T-helper 1 cell treated with Interleukin-12 subunit alpha and Interleukin-12 subunit beta and Interleukin-4 antibody, amounts not matched to agents 30 ng/mL and 1 ng/mL, for 36 hours (primary cell): ENCODE results near the gene ZNF451. TPM values are rescaled to one million over a fixed set of nuclear protein-coding genes. Genes with fewer than 3 reads are reported as not detected.

ENCODE experiments used
- intact Hi-C: fragments of 100-400 bp; cut with micrococcal nuclease; formaldehyde crosslinking; loops from one replicate; pipeline ENCODE4 v1.15.1; 2024
- total RNA-seq: library from RNA; stranded (reverse); gene quantifications from 2 replicates; pipeline ENCODE4 v1.2.3, GENCODE V29; 2022

ZNF451 gene
- total RNA-seq, 1 donor from 2014 or later: 80.2 TPM

- intact Hi-C loops: no loop called here
These were observed 105.5 kb downstream of the ZNF451 start for GRCh38 chr6:57195457-57195856.

- intact Hi-C loops: no loop called here
These were observed 109.1 kb downstream of the ZNF451 start for GRCh38 chr6:57198926-57199636.

GRCh38 chr6:57201718-57202117 lies 111.7 kb downstream of the ZNF451 start:
- intact Hi-C loops: no loop called here

- intact Hi-C loops: no loop called here
These were observed 115.8 kb downstream of the ZNF451 start for GRCh38 chr6:57205550-57206328.

- intact Hi-C loops: no loop called here
These were observed 117.2 kb downstream of the ZNF451 start for GRCh38 chr6:57207141-57207540.

GRCh38 chr6:57207872-57208271 lies 117.9 kb downstream of the ZNF451 start:
- intact Hi-C loops: no loop called here

GRCh38 chr6:57209030-57209429 lies 119.0 kb downstream of the ZNF451 start:
- intact Hi-C loops: no loop called here

GRCh38 chr6:57210060-57210459 lies 120.1 kb downstream of the ZNF451 start:
- intact Hi-C loops: no loop called here

- intact Hi-C loops: no loop called here
These were observed 125.3 kb downstream of the ZNF451 start for GRCh38 chr6:57215260-57215659.

GRCh38 chr6:57216235-57217101 lies 126.5 kb downstream of the ZNF451 start:
- intact Hi-C loops: no loop called here

- intact Hi-C loops: no loop called here
These were observed 127.3 kb downstream of the ZNF451 start for GRCh38 chr6:57217270-57217669.

Other genes starting within 250 kb of the ZNF451 start
- gene BEND6, start 135.1 kb upstream of the ZNF451 start, total RNA-seq: not detected in 2 replicates
- gene KIAA1586, start 43.5 kb upstream of the ZNF451 start, total RNA-seq: 14.9 and 15.6 TPM in 2 replicates
- gene BAG2, start 82.1 kb downstream of the ZNF451 start, total RNA-seq: 8.4 and 8.8 TPM in 2 replicates
- 2.7 and 3.6 TPM in 2 replicates for gene RAB23, start 132.1 kb downstream of the ZNF451 start, total RNA-seq
- gene PRIM2, start 227.4 kb downstream of the ZNF451 start, total RNA-seq: 34.9 and 36.3 TPM in 2 replicates